ENCODE data around the gene UCN. TPM values are rescaled to one million over a fixed set of nuclear protein-coding genes. Genes with fewer than 3 reads are reported as not detected.

Gene UCN
- total RNA-seq, 4 donors from 2014 or later, result not detected

DNA sequence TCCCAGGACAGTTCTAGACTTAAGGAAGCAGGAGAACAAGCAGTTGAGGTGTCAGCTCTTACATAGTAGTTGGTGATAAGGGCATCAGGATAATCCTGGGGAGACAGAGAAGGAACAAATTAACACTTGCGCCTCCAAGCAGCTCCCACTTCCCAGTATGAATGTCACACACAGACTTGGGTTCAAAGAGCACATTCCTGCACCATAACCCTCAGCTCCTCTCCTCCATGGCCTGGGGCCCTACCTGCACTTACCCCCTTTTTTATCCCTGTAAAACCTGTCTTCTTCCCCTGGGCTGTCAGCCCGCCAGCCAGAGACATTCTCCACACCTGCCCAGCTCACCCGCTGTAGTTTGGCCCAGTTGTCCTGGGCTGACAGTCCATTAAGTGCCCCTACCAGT, 3.9 kb upstream of the UCN start:
- no peak for DNase-seq
- H3K36me3 ChIP-seq, result peaks cover 0 to 3% of the 10 kb centered on the region in 2 donors
- H3K4me1 ChIP-seq, result peaks cover 15 to 25% of the 10 kb centered on the region in 2 donors
- H3K27me3 ChIP-seq, result peaks cover 0 to under 1% (median 0%) of the 10 kb centered on the region in 3 donors
- TF ChIP-seq, protein P1, sequence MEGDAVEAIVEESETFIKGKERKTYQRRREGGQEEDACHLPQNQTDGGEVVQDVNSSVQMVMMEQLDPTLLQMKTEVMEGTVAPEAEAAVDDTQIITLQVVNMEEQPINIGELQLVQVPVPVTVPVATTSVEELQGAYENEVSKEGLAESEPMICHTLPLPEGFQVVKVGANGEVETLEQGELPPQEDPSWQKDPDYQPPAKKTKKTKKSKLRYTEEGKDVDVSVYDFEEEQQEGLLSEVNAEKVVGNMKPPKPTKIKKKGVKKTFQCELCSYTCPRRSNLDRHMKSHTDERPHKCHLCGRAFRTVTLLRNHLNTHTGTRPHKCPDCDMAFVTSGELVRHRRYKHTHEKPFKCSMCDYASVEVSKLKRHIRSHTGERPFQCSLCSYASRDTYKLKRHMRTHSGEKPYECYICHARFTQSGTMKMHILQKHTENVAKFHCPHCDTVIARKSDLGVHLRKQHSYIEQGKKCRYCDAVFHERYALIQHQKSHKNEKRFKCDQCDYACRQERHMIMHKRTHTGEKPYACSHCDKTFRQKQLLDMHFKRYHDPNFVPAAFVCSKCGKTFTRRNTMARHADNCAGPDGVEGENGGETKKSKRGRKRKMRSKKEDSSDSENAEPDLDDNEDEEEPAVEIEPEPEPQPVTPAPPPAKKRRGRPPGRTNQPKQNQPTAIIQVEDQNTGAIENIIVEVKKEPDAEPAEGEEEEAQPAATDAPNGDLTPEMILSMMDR (IDR thresholded peaks at IDR 0.05 in 4 of 5, conservative IDR thresholded peaks at IDR 0.05 in 1 of 5), result no peak
- no peak for TF ChIP-seq POLR2A (IDR thresholded peaks at IDR 0.05)
- no peak overlapping the region for H3K4me3 ChIP-seq
- H3K27ac ChIP-seq, result peak overlapping the region; percentile 39 to 97 (median 48)
- ATAC-seq, result no peak
- intact Hi-C loops (cut with DNase I; ENCODE audit: low total_unique reads) (no loop called here), in situ Hi-C loops (cut with MboI; ENCODE audit: low sequenced_read_pairs in 4 of 4) (no loop called here)
- no peaks in the 10 kb centered on the region for H3K9me3 ChIP-seq

DNA sequence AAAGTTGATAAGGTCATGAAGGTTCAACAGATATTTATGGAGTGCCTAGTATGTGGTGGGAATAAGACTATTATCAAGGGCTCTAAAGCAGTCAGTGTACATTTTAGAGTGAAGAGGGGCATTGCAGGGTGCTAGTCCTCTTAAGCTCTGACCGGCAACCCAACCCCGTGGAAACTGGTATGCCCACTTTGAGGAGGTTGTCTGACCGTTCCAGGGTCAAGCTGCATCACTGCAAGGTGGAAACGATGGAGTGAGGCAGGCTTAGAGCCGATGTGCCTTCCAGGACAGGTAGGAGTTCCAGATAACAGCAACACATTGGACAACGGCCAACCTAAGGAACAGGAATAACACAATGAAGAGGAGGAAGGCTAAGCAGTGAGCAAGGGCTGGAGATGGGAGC, 1.4 kb upstream of the UCN start:
- peak overlapping the region in 3 of 4 donors; percentile 3 to 97 (median 30) for H3K27ac ChIP-seq
- in situ Hi-C loops (cut with MboI; ENCODE audit: low sequenced_read_pairs in 4 of 4), result no loop called here

DNA sequence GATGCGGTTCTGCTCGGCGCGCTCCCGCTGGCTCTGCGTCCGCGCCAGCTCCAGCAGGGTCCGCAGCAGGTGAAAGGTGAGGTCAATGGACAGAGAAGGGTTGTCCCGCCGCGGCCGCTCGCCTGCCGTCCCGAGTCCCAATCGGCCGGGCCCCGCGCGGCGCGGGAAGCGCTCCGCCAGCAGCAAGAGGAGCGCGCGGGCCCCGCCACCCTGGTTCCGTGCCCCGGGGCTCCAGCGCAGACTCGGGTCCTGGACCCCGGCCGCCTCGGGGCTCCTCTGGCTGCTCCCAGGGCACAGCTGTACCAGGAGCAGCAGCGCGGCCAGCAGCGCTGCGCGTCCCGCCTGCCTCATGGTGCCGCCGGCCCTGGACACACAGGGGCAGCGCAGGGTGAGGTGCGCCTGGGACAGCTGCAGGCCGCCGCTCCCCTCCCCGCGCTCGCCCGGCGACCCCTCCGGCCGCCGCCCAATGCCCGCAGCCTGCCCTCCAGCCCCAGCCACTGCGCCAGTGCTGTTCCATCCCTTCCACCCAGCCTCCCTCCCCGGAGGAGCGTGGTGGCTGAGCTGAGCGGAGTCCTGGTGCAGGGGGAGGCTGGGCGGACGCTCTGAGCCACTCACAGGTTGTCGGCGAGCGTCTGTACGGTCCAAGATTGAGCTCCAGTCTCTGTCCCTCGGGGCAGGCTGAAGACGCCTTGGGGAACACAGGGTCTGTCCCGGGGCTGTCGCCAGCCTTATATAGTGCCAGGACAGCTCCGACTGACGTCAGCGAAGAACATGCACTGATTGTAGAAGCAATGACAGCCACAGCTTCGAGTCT, 493 bp downstream of the UCN start:
- H3K36me3 ChIP-seq, result peaks cover 0 to 33% of the 10 kb centered on the region in 2 donors
- peak overlapping the region; percentile 58 to 97 (median 74) for H3K27ac ChIP-seq
- no peak overlapping the region for H3K4me3 ChIP-seq
- H3K9me3 ChIP-seq, result no peaks in the 10 kb centered on the region
- TF ChIP-seq, protein P1 (IDR thresholded peaks at IDR 0.05 in 4 of 5, conservative IDR thresholded peaks at IDR 0.05 in 1 of 5), result no peak
- TF ChIP-seq POLR2A (IDR thresholded peaks at IDR 0.05), result no peak
- intact Hi-C loops (cut with DNase I; ENCODE audit: low total_unique reads) (no loop called here), in situ Hi-C loops (cut with MboI; ENCODE audit: low sequenced_read_pairs in 4 of 4) (no loop called here)
- peaks cover 10 to 14% of the 10 kb centered on the region in 2 donors for H3K4me1 ChIP-seq
- peaks cover 0 to 4% (median 2%) of the 10 kb centered on the region in 3 donors for H3K27me3 ChIP-seq
- no peak for DNase-seq
- no peak for ATAC-seq

More for the DNA sequence above, 1.4 kb upstream of the UCN start:
- H3K36me3 ChIP-seq, result peaks cover 0 to 28% of the 10 kb centered on the region in 2 donors
- no peak for DNase-seq
- TF ChIP-seq POLR2A (IDR thresholded peaks at IDR 0.05), result peak in 1 of 2 donors; percentile 3
- TF ChIP-seq, protein P1 (IDR thresholded peaks at IDR 0.05 in 4 of 5, conservative IDR thresholded peaks at IDR 0.05 in 1 of 5), result no peak
- ATAC-seq, result no peak
- H3K9me3 ChIP-seq, result no peaks in the 10 kb centered on the region
- no peak overlapping the region for H3K4me3 ChIP-seq
- H3K4me1 ChIP-seq, result peaks cover 4 to 14% of the 10 kb centered on the region in 2 donors
- intact Hi-C loops (cut with DNase I; ENCODE audit: low total_unique reads), result no loop called here
- H3K27me3 ChIP-seq, result peaks cover 0 to 4% (median 2%) of the 10 kb centered on the region in 3 donors

DNA sequence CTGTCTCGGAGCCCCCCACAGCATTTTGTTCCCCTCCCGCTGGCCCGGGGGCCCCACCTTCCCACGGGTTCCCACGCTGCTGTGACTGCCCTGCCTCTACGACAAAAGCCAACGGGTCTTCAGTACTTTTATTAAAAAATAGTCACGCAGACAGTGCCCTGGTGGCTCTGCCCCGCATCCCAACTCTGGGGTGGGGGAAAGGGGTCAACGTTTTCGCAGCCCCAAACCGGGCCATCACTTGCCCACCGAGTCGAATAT, 1.0 kb downstream of the UCN start:
- intact Hi-C loops (cut with DNase I; ENCODE audit: low total_unique reads) (no loop called here), in situ Hi-C loops (cut with MboI; ENCODE audit: low sequenced_read_pairs in 4 of 4) (no loop called here)
- Histone ChIP-seq H3K4me3 (no peak overlapping the region), H3K36me3 (peaks cover 0 to 33% of the 10 kb centered on the region in 2 donors), H3K4me1 (peaks cover 14 to 18% of the 10 kb centered on the region in 2 donors), H3K27ac (peak overlapping the region; percentile 58 to 97 (median 74)), H3K9me3 (no peaks in the 10 kb centered on the region), H3K27me3 (peaks cover 0 to 4% (median 2%) of the 10 kb centered on the region in 3 donors)
- no peak for ATAC-seq
- DNase-seq, result no peak
- TF ChIP-seq, protein P1 (IDR thresholded peaks at IDR 0.05 in 4 of 5, conservative IDR thresholded peaks at IDR 0.05 in 1 of 5), result no peak
- no peak for TF ChIP-seq POLR2A (IDR thresholded peaks at IDR 0.05)

Data from gastrocnemius medialis (tissue), 4 donors.